ENCODE results near the gene HS3ST5.

DNA sequence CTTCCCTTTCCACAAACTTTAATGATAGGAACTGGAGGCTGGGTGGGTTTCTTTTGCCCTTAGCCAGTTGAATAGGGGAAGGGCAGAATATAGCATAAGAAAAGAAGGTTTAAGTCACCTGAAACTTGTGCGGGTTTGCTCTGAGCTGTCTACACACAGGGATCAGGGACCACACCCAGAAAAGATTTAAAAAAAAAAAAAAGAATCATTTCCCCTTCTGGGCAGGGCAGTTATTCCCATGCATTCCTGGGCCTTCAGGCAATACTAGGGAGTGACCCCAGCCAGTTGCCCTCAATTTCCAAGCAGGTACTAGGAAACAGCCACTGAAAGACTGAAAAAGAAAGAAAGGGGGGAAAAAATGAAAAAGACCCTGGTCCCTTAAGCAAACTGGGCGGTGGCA, 332.3 kb downstream of the HS3ST5 start:
- no peak for TF ChIP-seq POLR2A (IDR thresholded peaks at IDR 0.05)
- no peak for TF ChIP-seq POLR2AphosphoS5 (IDR thresholded peaks at IDR 0.05)
- TF ChIP-seq, protein P1, sequence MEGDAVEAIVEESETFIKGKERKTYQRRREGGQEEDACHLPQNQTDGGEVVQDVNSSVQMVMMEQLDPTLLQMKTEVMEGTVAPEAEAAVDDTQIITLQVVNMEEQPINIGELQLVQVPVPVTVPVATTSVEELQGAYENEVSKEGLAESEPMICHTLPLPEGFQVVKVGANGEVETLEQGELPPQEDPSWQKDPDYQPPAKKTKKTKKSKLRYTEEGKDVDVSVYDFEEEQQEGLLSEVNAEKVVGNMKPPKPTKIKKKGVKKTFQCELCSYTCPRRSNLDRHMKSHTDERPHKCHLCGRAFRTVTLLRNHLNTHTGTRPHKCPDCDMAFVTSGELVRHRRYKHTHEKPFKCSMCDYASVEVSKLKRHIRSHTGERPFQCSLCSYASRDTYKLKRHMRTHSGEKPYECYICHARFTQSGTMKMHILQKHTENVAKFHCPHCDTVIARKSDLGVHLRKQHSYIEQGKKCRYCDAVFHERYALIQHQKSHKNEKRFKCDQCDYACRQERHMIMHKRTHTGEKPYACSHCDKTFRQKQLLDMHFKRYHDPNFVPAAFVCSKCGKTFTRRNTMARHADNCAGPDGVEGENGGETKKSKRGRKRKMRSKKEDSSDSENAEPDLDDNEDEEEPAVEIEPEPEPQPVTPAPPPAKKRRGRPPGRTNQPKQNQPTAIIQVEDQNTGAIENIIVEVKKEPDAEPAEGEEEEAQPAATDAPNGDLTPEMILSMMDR (IDR thresholded peaks at IDR 0.05 in 8 of 11, conservative IDR thresholded peaks at IDR 0.05 in 3 of 11): no peak
